ENCODE measurements around the gene TNNC2.

- no peak for TF ChIP-seq POLR2AphosphoS5 (IDR thresholded peaks at IDR 0.05)
- no peak for TF ChIP-seq EP300 (conservative IDR thresholded peaks at IDR 0.05; ENCODE audit: poor library complexity, severe bottlenecking)
- no peak for TF ChIP-seq EZH2 (IDR thresholded peaks at IDR 0.05; ENCODE audit: borderline replicate concordance, insufficient read depth, low read length, poor library complexity, severe bottlenecking)
- TF ChIP-seq TAF1 (IDR thresholded peaks at IDR 0.05; ENCODE audit: low read depth) = no peak
- no peak for TF ChIP-seq SMC3 (conservative IDR thresholded peaks at IDR 0.05; ENCODE audit: poor library complexity)
- no peak for TF ChIP-seq RAD21 (conservative IDR thresholded peaks at IDR 0.05)
- TF ChIP-seq, protein P1, sequence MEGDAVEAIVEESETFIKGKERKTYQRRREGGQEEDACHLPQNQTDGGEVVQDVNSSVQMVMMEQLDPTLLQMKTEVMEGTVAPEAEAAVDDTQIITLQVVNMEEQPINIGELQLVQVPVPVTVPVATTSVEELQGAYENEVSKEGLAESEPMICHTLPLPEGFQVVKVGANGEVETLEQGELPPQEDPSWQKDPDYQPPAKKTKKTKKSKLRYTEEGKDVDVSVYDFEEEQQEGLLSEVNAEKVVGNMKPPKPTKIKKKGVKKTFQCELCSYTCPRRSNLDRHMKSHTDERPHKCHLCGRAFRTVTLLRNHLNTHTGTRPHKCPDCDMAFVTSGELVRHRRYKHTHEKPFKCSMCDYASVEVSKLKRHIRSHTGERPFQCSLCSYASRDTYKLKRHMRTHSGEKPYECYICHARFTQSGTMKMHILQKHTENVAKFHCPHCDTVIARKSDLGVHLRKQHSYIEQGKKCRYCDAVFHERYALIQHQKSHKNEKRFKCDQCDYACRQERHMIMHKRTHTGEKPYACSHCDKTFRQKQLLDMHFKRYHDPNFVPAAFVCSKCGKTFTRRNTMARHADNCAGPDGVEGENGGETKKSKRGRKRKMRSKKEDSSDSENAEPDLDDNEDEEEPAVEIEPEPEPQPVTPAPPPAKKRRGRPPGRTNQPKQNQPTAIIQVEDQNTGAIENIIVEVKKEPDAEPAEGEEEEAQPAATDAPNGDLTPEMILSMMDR (IDR thresholded peaks at IDR 0.05; ENCODE audit: poor library complexity, severe bottlenecking) = no peak
Measured at GRCh38 chr20:45845452-45845851, 18.3 kb upstream of the TNNC2 start.

Data from neural cell (in vitro differentiated cells).